AG09309 (cell line): ENCODE data around the gene PCDHGB3.
"Not testable (repeated sequence)": the region's sequence is repeated elsewhere in the genome, so short reads cannot be mapped to it uniquely, and the experiment has no call there.

Source experiments
- DNase-seq: peaks from one replicate; pipeline ENCODE4 v3.0.0-alpha.2; 2010; ENCODE audit warnings: low read depth
- H3K4me3 ChIP-seq: 2 replicates; pipeline ENCODE4 v1.5.1; 2011; ENCODE audit warnings: mild to moderate bottlenecking, low read depth, low read length, moderate library complexity; ENCODE audit not compliant: control insufficient read depth
- TF ChIP-seq, protein P1 (sequence below): IDR thresholded peaks from 2 replicates; pipeline ENCODE4 v1.5.1; 2011; ENCODE audit warnings: mild to moderate bottlenecking, low read depth, low read length, inconsistent platforms; ENCODE audit not compliant: insufficient read depth, control insufficient read depth; ENCODE audit errors: missing control alignments

PCDHGB3 gene

GRCh38 chr5:141338538-141339306 lies 31.3 kb upstream of the PCDHGB3 start, which contains the start of gene PCDHGA2:
PCDHGA2 (plus strand) TSS chr5:141338760.
- DNase-seq: no peak
- peak within 1 kb of the TSS; percentile 53 for H3K4me3 ChIP-seq
- TF ChIP-seq, protein P1, sequence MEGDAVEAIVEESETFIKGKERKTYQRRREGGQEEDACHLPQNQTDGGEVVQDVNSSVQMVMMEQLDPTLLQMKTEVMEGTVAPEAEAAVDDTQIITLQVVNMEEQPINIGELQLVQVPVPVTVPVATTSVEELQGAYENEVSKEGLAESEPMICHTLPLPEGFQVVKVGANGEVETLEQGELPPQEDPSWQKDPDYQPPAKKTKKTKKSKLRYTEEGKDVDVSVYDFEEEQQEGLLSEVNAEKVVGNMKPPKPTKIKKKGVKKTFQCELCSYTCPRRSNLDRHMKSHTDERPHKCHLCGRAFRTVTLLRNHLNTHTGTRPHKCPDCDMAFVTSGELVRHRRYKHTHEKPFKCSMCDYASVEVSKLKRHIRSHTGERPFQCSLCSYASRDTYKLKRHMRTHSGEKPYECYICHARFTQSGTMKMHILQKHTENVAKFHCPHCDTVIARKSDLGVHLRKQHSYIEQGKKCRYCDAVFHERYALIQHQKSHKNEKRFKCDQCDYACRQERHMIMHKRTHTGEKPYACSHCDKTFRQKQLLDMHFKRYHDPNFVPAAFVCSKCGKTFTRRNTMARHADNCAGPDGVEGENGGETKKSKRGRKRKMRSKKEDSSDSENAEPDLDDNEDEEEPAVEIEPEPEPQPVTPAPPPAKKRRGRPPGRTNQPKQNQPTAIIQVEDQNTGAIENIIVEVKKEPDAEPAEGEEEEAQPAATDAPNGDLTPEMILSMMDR: peak; percentile 73

DNA sequence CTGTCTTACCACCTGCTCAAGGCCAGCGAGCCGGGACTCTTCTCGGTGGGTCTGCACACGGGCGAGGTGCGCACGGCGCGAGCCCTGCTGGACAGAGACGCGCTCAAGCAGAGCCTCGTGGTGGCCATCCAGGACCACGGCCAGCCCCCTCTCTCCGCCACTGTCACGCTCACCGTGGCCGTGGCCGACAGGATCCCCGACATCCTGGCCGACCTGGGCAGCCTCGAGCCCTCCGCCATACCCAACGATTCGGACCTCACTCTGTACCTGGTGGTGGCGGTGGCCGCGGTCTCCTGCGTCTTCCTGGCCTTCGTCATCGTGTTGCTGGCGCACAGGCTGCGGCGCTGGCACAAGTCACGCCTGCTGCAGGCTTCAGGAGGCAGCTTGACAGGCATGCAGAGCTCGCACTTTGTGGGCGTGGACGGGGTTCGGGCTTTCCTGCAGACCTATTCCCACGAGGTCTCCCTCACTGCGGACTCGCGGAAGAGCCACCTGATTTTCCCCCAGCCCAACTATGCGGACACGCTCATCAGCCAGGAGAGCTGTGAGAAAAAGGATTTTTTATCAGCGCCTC lies 29.2 kb upstream of the PCDHGB3 start:
- DNase-seq, H3K4me3 ChIP-seq: not testable (repeated sequence)

GRCh38 chr5:141342773-141343172 lies 27.3 kb upstream of the PCDHGB3 start:
- TF ChIP-seq, protein P1: no peak
- DNase-seq: no peak
- no peak overlapping the region for H3K4me3 ChIP-seq

DNA sequence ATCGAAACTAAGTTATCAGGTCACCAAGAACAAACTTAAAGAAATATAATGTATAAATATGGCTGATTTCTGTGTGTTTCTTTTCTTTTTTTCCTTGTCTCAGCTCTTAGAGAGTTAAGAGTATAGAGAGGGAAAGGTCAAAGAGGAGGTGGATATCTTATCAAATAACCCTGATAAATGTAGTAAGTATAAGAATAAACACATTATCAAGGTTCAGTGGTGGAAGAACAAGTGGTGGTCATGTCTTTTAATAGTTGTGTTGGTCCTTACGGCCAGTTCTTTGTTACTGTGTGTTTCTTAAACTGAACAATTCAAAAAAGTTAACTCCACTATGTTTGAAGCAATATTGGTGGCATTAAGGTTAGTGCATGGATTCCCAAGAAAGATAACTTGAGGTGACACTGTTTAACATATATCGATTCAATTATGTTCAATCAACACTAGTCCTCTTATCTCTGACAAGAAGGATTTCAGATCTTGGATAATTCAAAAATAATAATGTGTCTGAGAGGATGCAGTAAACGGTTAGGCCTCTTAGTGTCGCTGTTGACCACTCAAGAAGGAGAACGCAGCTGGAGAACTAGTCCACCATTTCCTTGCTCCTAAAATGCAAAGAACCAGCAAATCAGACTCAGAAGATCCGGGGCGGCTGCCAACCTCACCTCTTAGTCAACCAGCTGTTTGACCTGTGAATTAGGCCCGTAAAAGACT lies 26.6 kb upstream of the PCDHGB3 start, which contains the start of gene PCDHGA3:
TSS of gene PCDHGA3 (plus strand) at position 588 of the 711 bp plus-strand sequence. CDS start 205 bp downstream, outside the sequence.
- DNase-seq: no peak
- H3K4me3 ChIP-seq: peak within 1 kb of the TSS; percentile 38
- TF ChIP-seq, protein P1: peak; percentile 61

- TF ChIP-seq, protein P1: no peak
- H3K4me3 ChIP-seq: peak overlapping the region; percentile 38
- DNase-seq: no peak
These were observed 26.0 kb upstream of the PCDHGB3 start for GRCh38 chr5:141343953-141344463.

GRCh38 chr5:141345327-141345726 lies 24.7 kb upstream of the PCDHGB3 start:
- DNase-seq: no peak
- H3K4me3 ChIP-seq: no peak overlapping the region
- TF ChIP-seq, protein P1: no peak

- H3K4me3 ChIP-seq, DNase-seq: not testable (repeated sequence)
These were observed 24.0 kb upstream of the PCDHGB3 start for GRCh38 chr5:141346017-141346416.
